B cell (primary cell): ENCODE measurements around the gene LAMA4. TPM values are rescaled to one million over a fixed set of nuclear protein-coding genes. Genes with fewer than 3 reads are reported as not detected.

Experiments
- ATAC-seq: fragments of 200-7000 bp; cut with Tn5 transposase; one replicate; pipeline ENCODE4 v1.10.0; 2021; ENCODE audit warnings: low read depth, mild to moderate bottlenecking, moderate number of reproducible peaks, moderate library complexity
- CTCF ChIA-PET: fragments of 350-600 bp; sonication (Branson Sonifier 250); formaldehyde crosslinking; loops from one replicate; lab custom pipeline; 2021; ENCODE audit warnings: antibody characterized with exemption, inconsistent platforms; lab: Charles Lee
- POLR2A ChIA-PET: fragments of 350-600 bp; sonication (Branson Sonifier 250); formaldehyde crosslinking; loops from one replicate; lab custom pipeline; 2021; ENCODE audit warnings: antibody characterized with exemption; lab: Charles Lee
- DNase-seq: peaks from one replicate; pipeline ENCODE4 v3.0.0; 2013
- H2AFZ ChIP-seq: 2 replicates; pipeline ENCODE4 v1.6.1; 2012; ENCODE audit warnings: mild to moderate bottlenecking, low read depth, low read length; ENCODE audit not compliant: insufficient read depth, poor library complexity, severe bottlenecking
- H3K27ac ChIP-seq, 2 donors: 1 replicate in 1 of 2; 2 replicates in 1 of 2; pipeline ENCODE4 v1.5.1; 2012 to 2013; ENCODE audit warnings: low read length in 2 of 2, mild to moderate bottlenecking in 2 of 2, moderate library complexity in 1 of 2
- H3K27me3 ChIP-seq, 4 experiments: fragments of 200-600 bp in 1 of 4; sonication (generic) in 1 of 4; replicated peaks in 1 of 4; 1 replicate in 2 of 4; 2 replicates in 2 of 4; pipeline versions ENCODE4 v1.6.1 to v1.7.0; 2013 to 2016; ENCODE audit warnings: low read length in 3 of 4, mild to moderate bottlenecking in 2 of 4, mixed read lengths in 1 of 4, moderate library complexity in 1 of 4; ENCODE audit not compliant: insufficient read depth in 4 of 4, control insufficient read depth in 3 of 4; ENCODE audit errors: control extremely low read depth in 1 of 4
- H3K36me3 ChIP-seq, 2 experiments: replicated peaks in 1 of 2; 1 replicate in 1 of 2; 2 replicates in 1 of 2; pipeline versions ENCODE4 v1.6.1 to v1.7.1; 2013; ENCODE audit warnings: low read length in 1 of 2; ENCODE audit not compliant: insufficient read depth in 2 of 2, control insufficient read depth in 1 of 2; ENCODE audit errors: control extremely low read depth in 1 of 2, extremely low read depth in 1 of 2
- H3K4me1 ChIP-seq, 2 donors: fragments of 200-600 bp in 1 of 2; sonication (generic) in 1 of 2; 1 replicate in 1 of 2; 2 replicates in 1 of 2; pipeline versions ENCODE4 v1.5.1 to v1.6.1; 2013 to 2017; ENCODE audit warnings: low read length in 2 of 2; ENCODE audit not compliant: control insufficient read depth in 2 of 2, insufficient read depth in 2 of 2
- H3K4me2 ChIP-seq: replicated peaks from 2 replicates; pipeline ENCODE3; 2012; ENCODE audit warnings: mild to moderate bottlenecking, low read depth, low read length; ENCODE audit not compliant: poor library complexity, severe bottlenecking
- H3K4me3 ChIP-seq, 5 experiments: fragments of 200-600 bp in 1 of 5; sonication (generic) in 1 of 5; 1 replicate in 3 of 5; 2 replicates in 2 of 5; pipeline versions ENCODE4 v1.5.1 to v1.7.0; 2011 to 2016; ENCODE audit warnings: low read length in 4 of 5, mild to moderate bottlenecking in 4 of 5, low read depth in 2 of 5, control low read depth in 1 of 5, moderate library complexity in 1 of 5; ENCODE audit not compliant: insufficient read depth in 1 of 5; ENCODE audit errors: control extremely low read depth in 1 of 5, extremely low read depth in 1 of 5
- H3K79me2 ChIP-seq: fragments of 200-600 bp; sonication (generic); one replicate; pipeline ENCODE4 v1.6.0; 2016; ENCODE audit warnings: low read length; ENCODE audit not compliant: control insufficient read depth, insufficient read depth
- H3K9ac ChIP-seq: fragments of 200-600 bp; sonication (generic); 2 replicates; pipeline ENCODE4 v1.6.1; 2017; ENCODE audit warnings: mild to moderate bottlenecking, low read length, moderate library complexity
- H3K9me3 ChIP-seq, 3 donors: one replicate each; pipeline versions ENCODE4 v1.6.1 to v1.7.1; 2013; ENCODE audit warnings: low read length in 2 of 3; ENCODE audit not compliant: control insufficient read depth in 2 of 3, insufficient read depth in 1 of 3; ENCODE audit errors: control extremely low read depth in 1 of 3
- H4K20me1 ChIP-seq: 2 replicates; pipeline ENCODE4 v1.6.0; 2012; ENCODE audit warnings: mild to moderate bottlenecking, low read length; ENCODE audit not compliant: insufficient read depth, control insufficient read depth, poor library complexity, severe bottlenecking
- H3K27ac Mint-ChIP-seq: one replicate; pipeline ENCODE4 v1.8.0; 2021; ENCODE audit warnings: mixed read lengths
- H3K27me3 Mint-ChIP-seq: one replicate; pipeline ENCODE4 v1.8.0; 2021; ENCODE audit warnings: mixed read lengths
- H3K4me1 Mint-ChIP-seq: one replicate; pipeline ENCODE4 v1.8.0; 2021; ENCODE audit warnings: mixed read lengths
- H3K4me3 Mint-ChIP-seq: one replicate; pipeline ENCODE4 v1.8.0; 2021; ENCODE audit warnings: mixed read lengths
- H3K9me3 Mint-ChIP-seq: one replicate; pipeline ENCODE4 v1.8.0; 2022; ENCODE audit warnings: mixed read lengths; ENCODE audit not compliant: insufficient read depth
- EZH2 ChIP-seq: IDR thresholded peaks from 2 replicates; pipeline ENCODE4 v1.6.1; 2012; ENCODE audit warnings: borderline replicate concordance, low read depth, mild to moderate bottlenecking, moderate library complexity, low read length; ENCODE audit not compliant: insufficient read depth, poor library complexity, severe bottlenecking
- WGBS: methylation state at CpG from one replicate; pipeline ENCODE4 v1.1.5; 2013; ENCODE audit warnings: missing lambda C conversion rate; ENCODE audit not compliant: insufficient coverage; 5-methylcytosine and 5-hydroxymethylcytosine counted together
- intact Hi-C: fragments of 100-400 bp; cut with micrococcal nuclease; formaldehyde crosslinking; loops from one replicate; pipeline ENCODE4 v1.10.0; 2022
- polyA plus RNA-seq: library from polyadenylated mRNA; depleted of rRNA; stranded (reverse); fragments of >200 nt; gene quantifications from 2 replicates; pipeline ENCODE4 v1.2.3, GENCODE V29; 2012
- total RNA-seq, 2 donors: library from RNA; stranded (reverse); fragments of 120-200 nt in 1 of 2; gene quantifications; 1 replicate in 1 of 2; 2 replicates in 1 of 2; pipeline versions ENCODE4 v1.2.3 to v1.2.4, GENCODE V29; 2013 to 2022
- TF ChIP-seq, protein P1 (sequence below): fragments of 200-600 bp; IDR thresholded peaks from one replicate; pipeline ENCODE4 v1.8.0; 2022; ENCODE audit warnings: antibody characterized with exemption, mild to moderate bottlenecking

Gene LAMA4
- total and polyA plus RNA-seq, 2 donors (not counting 1 experiment from before 2014, with no cell fraction given): not detected

DNA sequence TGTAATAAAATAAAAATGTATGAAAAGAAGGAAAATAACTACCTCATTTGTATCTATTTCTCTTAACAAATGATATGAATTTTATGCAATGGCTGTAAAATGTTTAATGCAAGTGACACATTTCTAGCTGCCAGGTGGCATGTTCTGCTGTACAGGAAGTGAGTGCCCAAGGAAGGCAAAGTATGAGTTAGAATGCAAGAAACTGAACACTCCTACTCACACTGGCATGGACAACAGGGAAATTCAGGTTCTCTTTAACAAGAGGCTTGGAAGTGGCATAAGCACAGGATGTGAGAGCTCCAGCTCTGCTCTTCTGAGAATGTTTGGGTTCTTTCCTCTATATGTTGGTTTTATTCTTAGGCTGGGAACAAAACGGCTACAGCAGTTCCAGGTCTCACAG, 20.4 kb upstream of the LAMA4 start:
- DNase-seq: no peak
- Mint-ChIP-seq H3K27ac (no peak overlapping the region), H3K4me3 (no peak overlapping the region), H3K4me1 (no peaks in the 10 kb centered on the region), H3K9me3 (no peaks in the 10 kb centered on the region), H3K27me3 (peaks cover 8% of the 10 kb centered on the region)
- Histone ChIP-seq H3K4me2 (no peak overlapping the region), H3K4me3 (no peak overlapping the region), H3K27ac (no peak overlapping the region), H3K27me3 (peaks cover 0 to 2% (median 0%) of the 10 kb centered on the region in 4 experiments), H3K9ac (no peak overlapping the region), H4K20me1 (no peaks in the 10 kb centered on the region), H3K4me1 (no peaks in the 10 kb centered on the region), H2AFZ (no peak overlapping the region), H3K36me3 (no peaks in the 10 kb centered on the region), H3K79me2 (no peaks in the 10 kb centered on the region), H3K9me3 (no peaks in the 10 kb centered on the region)
- ChIA-PET CTCF (no interaction called here), POLR2A (no interaction called here)
- no peak for ATAC-seq
- intact Hi-C loops: no loop called here
- WGBS: no CpG with 5 or more reads among the region's 1 CpG
- TF ChIP-seq, protein P1, sequence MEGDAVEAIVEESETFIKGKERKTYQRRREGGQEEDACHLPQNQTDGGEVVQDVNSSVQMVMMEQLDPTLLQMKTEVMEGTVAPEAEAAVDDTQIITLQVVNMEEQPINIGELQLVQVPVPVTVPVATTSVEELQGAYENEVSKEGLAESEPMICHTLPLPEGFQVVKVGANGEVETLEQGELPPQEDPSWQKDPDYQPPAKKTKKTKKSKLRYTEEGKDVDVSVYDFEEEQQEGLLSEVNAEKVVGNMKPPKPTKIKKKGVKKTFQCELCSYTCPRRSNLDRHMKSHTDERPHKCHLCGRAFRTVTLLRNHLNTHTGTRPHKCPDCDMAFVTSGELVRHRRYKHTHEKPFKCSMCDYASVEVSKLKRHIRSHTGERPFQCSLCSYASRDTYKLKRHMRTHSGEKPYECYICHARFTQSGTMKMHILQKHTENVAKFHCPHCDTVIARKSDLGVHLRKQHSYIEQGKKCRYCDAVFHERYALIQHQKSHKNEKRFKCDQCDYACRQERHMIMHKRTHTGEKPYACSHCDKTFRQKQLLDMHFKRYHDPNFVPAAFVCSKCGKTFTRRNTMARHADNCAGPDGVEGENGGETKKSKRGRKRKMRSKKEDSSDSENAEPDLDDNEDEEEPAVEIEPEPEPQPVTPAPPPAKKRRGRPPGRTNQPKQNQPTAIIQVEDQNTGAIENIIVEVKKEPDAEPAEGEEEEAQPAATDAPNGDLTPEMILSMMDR: no peak
- no peak for TF ChIP-seq EZH2

GRCh38 chr6:112272799-112273198, 18.4 kb upstream of the LAMA4 start:
- Histone ChIP-seq H3K36me3 (no peaks in the 10 kb centered on the region), H3K27ac (no peak overlapping the region), H3K4me1 (no peaks in the 10 kb centered on the region), H3K4me2 (no peak overlapping the region), H3K9ac (no peak overlapping the region), H3K27me3 (peaks cover 0 to 2% (median 0%) of the 10 kb centered on the region in 4 experiments), H3K9me3 (no peaks in the 10 kb centered on the region), H3K4me3 (no peak overlapping the region), H3K79me2 (no peaks in the 10 kb centered on the region), H4K20me1 (no peaks in the 10 kb centered on the region), H2AFZ (no peak overlapping the region)
- Mint-ChIP-seq H3K9me3 (no peaks in the 10 kb centered on the region), H3K4me3 (no peak overlapping the region), H3K4me1 (no peaks in the 10 kb centered on the region), H3K27ac (no peak overlapping the region), H3K27me3 (peaks cover 3% of the 10 kb centered on the region)
- ChIA-PET CTCF (no interaction called here), POLR2A (no interaction called here)
- ATAC-seq: no peak
- no peak for DNase-seq
- no peak for TF ChIP-seq EZH2
- WGBS: 93% methylated on average over 2 of the region's 3 CpGs
- intact Hi-C loops: no loop called here
